GM12874 (cell line): Measurements from ENCODE around the gene ABHD2.

Experiments
- CTCF ChIP-seq: IDR thresholded peaks from 2 replicates; pipeline ENCODE4 v1.5.1; 2011; ENCODE audit warnings: low read depth, mild to moderate bottlenecking, control low read depth, low read length, moderate library complexity; ENCODE audit not compliant: insufficient read depth

The ABHD2 gene

GRCh38 chr15:89119489-89120478, 31.5 kb downstream of the ABHD2 start:
- no peak for TF ChIP-seq CTCF

- no peak for TF ChIP-seq CTCF
Measured at GRCh38 chr15:89121414-89121813, 33.2 kb downstream of the ABHD2 start.

DNA sequence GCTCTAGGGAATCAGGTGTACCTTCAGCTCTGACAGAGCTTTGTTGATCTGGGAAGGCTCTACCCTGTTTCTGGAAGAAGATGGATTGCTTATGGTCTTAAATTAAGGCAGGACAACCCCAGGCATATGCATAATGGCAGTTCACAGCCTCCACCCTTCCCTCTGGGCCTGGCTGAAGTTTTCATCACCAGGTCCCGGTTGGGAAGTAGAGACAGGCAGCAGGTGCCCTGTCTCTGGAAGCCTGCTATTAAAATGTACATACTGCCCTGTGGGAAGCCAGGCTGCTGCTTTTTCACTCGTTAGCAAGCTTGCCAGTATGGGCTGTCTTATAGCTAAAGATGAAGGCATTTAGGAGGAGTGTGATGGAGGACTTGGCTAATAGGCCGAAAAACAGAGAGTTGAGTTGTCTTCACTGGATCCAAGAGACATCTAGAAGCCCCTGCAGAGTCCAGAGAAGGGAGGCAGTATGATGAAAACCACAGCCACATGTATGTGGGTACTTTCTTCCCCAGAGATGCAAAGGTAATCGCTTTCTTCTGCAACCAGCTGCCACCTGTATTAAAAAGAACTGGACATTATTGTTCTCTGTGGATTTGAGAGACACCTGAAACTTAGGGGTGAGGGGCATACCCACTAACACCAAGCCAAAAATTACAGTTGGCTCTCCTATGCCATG, 34.4 kb downstream of the ABHD2 start:
- no peak for TF ChIP-seq CTCF

DNA sequence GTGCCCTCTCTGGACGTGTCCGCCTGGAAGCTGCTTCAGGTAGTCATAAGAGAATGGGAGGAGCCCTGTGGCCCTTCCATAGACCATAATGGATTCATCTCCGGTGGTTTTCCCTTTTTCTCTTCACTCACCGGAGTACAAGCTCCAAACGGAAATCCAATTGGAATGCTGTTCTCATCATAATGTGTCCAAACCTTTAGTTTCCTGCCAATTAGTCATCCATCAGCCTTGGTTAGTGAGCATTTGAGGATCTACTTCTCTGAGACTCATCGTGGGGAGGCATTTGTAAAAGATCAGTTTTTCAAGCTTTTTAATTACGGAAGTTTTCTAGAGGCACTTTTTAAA, 34.9 kb downstream of the ABHD2 start:
- TF ChIP-seq CTCF, result no peak

DNA sequence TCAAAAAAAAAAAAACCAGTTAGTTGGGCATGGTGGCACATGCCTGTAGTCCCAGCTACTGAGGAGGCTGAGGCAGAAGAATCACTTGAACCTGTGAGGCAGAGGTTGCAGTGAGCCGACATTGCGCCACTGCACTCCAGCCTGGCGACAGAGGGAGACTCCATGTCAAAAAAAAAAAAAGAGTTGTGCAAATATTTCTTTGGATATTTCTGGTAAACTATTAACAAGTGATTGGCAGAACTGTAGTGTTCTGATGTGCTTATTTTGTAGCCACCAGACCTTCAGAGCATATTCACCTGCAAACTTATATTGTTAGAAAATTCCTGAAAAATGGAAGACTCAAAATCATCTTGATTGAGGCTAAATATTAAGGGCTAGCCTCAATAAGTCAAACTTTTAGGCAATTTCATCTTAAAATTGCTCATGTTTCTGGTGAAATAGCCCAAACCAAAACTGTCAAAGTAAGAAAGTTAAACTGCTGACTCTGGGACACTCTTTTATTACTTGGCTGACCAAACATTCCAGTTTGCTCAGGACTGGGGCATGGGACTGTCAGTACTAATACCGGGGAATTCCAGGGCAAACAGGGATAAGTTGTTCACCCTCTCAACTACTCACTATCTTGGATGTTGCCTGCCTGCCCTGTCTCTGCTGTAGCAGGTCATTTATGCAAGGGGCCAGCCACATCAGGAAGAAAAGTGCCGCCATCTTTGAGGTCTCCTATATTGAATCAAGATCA, 37.0 kb downstream of the ABHD2 start:
- TF ChIP-seq CTCF, result no peak

DNA sequence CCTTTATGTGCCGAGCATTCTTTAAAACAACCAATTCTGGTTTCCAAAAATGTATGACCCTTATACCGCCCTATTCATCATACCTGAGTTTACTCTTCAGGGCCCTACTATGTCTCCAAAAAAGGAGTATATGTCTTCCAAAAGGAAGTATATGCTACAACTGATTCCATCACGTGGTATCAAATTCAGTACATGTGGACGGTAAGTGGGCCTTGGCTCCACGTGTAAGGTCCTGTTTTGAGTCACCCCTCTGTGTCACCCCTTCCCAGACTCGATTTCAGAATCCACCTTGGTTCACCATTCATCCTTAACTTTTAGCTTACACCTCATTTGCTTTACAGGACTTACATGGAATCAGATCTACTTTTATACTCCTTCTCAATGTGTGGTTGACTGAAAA, 37.8 kb downstream of the ABHD2 start:
- no peak for TF ChIP-seq CTCF
